K562 (cell line): ENCODE data around the gene SPNS2. TPM values are rescaled to one million over a fixed set of nuclear protein-coding genes. Genes with fewer than 3 reads are reported as not detected.

Source experiments
- polyA plus RNA-seq, 8 experiments: library from polyadenylated mRNA; depleted of rRNA in 4 of 8; stranded (reverse) in 5 of 8; unstranded in 3 of 8; fragments of >200 nt; fragmentation: Nextera tagmentation in 2 of 8; fragmentation: Illumina TruSeq in 1 of 8; extraction: Ambion mirVana in 2 of 8; extraction: Trizol in 1 of 8; gene quantifications; 2 replicates each; pipeline versions ENCODE4 v1.2.1 to v1.2.3, GENCODE V29; 2011 to 2014; ENCODE audit warnings: inconsistent platforms in 1 of 8, missing spikeins in 1 of 8
- total RNA-seq, 7 experiments: library from RNA; depleted of rRNA in 6 of 7; stranded (reverse); fragments of >200 nt in 6 of 7; fragmentation: Illumina TruSeq in 2 of 7; extraction: Trizol in 2 of 7; gene quantifications; 2 replicates each; pipeline versions ENCODE4 v1.2.1 to v1.2.3, GENCODE V29; 2011 to 2021; ENCODE audit warnings: low replicate concordance in 1 of 7
- TF ChIP-seq, protein P1 (sequence below): fragments of 250-450 bp; sonication (Bioruptor Pico); IDR thresholded peaks from 2 replicates; pipeline ENCODE4 v1.5.0; 2021; ENCODE audit warnings: mild to moderate bottlenecking, moderate library complexity
- TF ChIP-seq, protein P2 (sequence below), 2 experiments: IDR thresholded peaks; 2 replicates each; pipeline ENCODE4 v1.6.1; 2011; ENCODE audit warnings: borderline replicate concordance in 1 of 2, control low read depth in 1 of 2, low read depth in 1 of 2, low read length in 1 of 2, mild to moderate bottlenecking in 1 of 2, mixed read lengths in 1 of 2, moderate library complexity in 1 of 2; ENCODE audit not compliant: insufficient read depth in 1 of 2, insufficient read length in 1 of 2, poor library complexity in 1 of 2, severe bottlenecking in 1 of 2; ENCODE audit errors: extremely low read depth in 1 of 2

The SPNS2 gene
- total and polyA plus RNA-seq, 9 of the 15 experiments (the other 6 are each of a cell fraction or from before 2014, with no cell fraction given): 0.06 TPM; not detected in 8

- TF ChIP-seq, protein P1, sequence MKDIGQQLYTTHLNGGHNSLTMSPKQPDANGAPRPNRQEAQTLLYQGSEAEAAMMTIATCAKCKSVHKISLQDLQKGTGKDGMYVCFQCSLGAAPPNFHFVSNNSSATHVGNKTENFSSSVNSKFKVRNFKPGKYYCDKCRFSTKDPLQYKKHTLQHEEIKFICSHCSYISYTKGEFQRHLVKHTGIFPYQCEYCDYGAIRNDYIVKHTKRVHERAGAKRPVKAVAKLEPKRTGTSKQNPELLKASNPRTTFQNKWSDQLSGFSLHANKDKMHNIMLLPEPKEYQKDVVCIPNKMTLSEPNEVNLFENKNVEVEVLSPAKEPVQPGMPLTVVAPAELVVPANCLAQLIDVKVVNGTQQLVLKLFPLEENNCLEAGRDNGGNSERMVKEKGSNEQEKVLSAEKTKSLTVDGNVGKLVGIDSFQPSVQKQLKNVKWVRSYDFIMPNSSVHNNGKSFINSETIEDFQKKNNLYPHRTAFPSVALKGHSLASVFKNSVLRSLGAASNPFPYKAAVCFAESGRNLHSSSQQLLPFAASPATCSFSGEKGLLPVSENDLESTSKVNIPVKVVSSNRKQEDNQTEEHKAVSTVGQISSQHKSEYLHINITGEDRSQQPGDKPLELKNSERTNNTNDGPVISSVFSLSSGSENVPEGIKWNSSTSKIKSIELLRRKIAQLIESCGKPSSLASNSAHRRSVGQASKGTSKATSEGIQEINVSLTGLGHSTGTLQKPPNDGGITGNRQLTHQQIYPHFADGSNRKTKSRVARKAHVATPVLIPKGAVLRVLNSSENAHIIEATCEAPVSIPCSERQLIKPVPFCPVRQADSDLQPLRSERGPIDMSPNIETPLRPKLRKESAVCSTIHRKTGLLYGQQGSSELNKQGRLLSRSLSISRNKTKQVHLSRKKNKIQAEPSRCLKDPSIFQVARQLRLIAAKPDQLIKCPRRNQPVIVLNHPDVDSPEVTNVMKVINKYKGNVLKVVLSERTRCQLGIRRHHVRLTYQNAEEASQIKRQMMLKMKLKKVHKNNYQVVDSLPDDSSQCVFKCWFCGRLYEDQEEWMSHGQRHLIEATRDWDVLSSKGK (CRISPR knock-in tag): no peak
- TF ChIP-seq, protein P2, sequence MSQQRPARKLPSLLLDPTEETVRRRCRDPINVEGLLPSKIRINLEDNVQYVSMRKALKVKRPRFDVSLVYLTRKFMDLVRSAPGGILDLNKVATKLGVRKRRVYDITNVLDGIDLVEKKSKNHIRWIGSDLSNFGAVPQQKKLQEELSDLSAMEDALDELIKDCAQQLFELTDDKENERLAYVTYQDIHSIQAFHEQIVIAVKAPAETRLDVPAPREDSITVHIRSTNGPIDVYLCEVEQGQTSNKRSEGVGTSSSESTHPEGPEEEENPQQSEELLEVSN (IDR thresholded peaks at IDR 0.05; ENCODE audit: borderline replicate concordance in 1 of 2, extremely low read depth in 1 of 2, insufficient read depth in 1 of 2, insufficient read length in 1 of 2, low read depth in 1 of 2, low read length in 1 of 2, poor library complexity in 1 of 2, severe bottlenecking in 1 of 2): no peak
Observed at GRCh38 chr17:4492721-4493561, 5.7 kb upstream of the SPNS2 start (continued).
